ENCODE measurements around the gene FSD1.

- TF ChIP-seq CTCF (IDR thresholded peaks at IDR 0.05) (no peak), EZH2 (IDR thresholded peaks at IDR 0.05) (no peak), EZH2phosphoT487 (IDR thresholded peaks at IDR 0.05) (no peak)
Measured at GRCh38 chr19:4305659-4306058, 1.3 kb downstream of the FSD1 start.
